HG03354 (cell line): ENCODE results near the gene KRTDAP.
"Not testable (repeated sequence)": the region's sequence is repeated elsewhere in the genome, so short reads cannot be mapped to it uniquely, and the experiment has no call there.

Experiments used
- ATAC-seq: cut with Tn5 transposase; IDR thresholded peaks from one replicate; pipeline ENCODE4 v1.9.1; 2021; ENCODE audit warnings: mild to moderate bottlenecking; ENCODE audit not compliant: unreplicated experiment, poor library complexity, severe bottlenecking

Gene KRTDAP

GRCh38 chr19:35487656-35488182 lies 2.5 kb downstream of the KRTDAP start:
- no peak for ATAC-seq

GRCh38 chr19:35486268-35486708 lies 4.0 kb downstream of the KRTDAP start:
- ATAC-seq: no peak

GRCh38 chr19:35484252-35485036 lies 5.8 kb downstream of the KRTDAP start:
- peak; percentile 79 for ATAC-seq

GRCh38 chr19:35483089-35483488 lies 7.2 kb downstream of the KRTDAP start:
- ATAC-seq: no peak

- no peak for ATAC-seq
Measured at GRCh38 chr19:35478794-35479677, 11.2 kb downstream of the KRTDAP start.

GRCh38 chr19:35476149-35476548 lies 14.1 kb downstream of the KRTDAP start:
- no peak for ATAC-seq

- ATAC-seq: not testable (repeated sequence)
Measured at GRCh38 chr19:35474594-35474993, 15.7 kb downstream of the KRTDAP start.

GRCh38 chr19:35474104-35474503 lies 16.2 kb downstream of the KRTDAP start:
- ATAC-seq: no peak

- ATAC-seq: no peak
Measured at GRCh38 chr19:35471946-35472345, 18.3 kb downstream of the KRTDAP start.

GRCh38 chr19:35471075-35471474 lies 19.2 kb downstream of the KRTDAP start:
- not testable (repeated sequence) for ATAC-seq

- ATAC-seq: no peak
Measured at GRCh38 chr19:35470128-35470527, 20.1 kb downstream of the KRTDAP start.

GRCh38 chr19:35468637-35469036 lies 21.6 kb downstream of the KRTDAP start:
- ATAC-seq: peak; percentile 75

GRCh38 chr19:35466259-35466658 lies 24.0 kb downstream of the KRTDAP start:
- ATAC-seq: no peak

GRCh38 chr19:35462956-35463355 lies 27.3 kb downstream of the KRTDAP start:
- peak; percentile 2 for ATAC-seq

GRCh38 chr19:35462476-35462953 lies 27.7 kb downstream of the KRTDAP start:
- peak; percentile 58 for ATAC-seq

- ATAC-seq: not testable (repeated sequence)
Measured at GRCh38 chr19:35461788-35462187, 28.5 kb downstream of the KRTDAP start.

- ATAC-seq: no peak
Measured at GRCh38 chr19:35461060-35461459, 29.2 kb downstream of the KRTDAP start.

GRCh38 chr19:35460608-35461007 lies 29.7 kb downstream of the KRTDAP start:
- no peak for ATAC-seq

GRCh38 chr19:35459414-35460082 lies 30.7 kb downstream of the KRTDAP start:
- no peak for ATAC-seq
